ENCODE results near the gene NUDT16L1.

DNA sequence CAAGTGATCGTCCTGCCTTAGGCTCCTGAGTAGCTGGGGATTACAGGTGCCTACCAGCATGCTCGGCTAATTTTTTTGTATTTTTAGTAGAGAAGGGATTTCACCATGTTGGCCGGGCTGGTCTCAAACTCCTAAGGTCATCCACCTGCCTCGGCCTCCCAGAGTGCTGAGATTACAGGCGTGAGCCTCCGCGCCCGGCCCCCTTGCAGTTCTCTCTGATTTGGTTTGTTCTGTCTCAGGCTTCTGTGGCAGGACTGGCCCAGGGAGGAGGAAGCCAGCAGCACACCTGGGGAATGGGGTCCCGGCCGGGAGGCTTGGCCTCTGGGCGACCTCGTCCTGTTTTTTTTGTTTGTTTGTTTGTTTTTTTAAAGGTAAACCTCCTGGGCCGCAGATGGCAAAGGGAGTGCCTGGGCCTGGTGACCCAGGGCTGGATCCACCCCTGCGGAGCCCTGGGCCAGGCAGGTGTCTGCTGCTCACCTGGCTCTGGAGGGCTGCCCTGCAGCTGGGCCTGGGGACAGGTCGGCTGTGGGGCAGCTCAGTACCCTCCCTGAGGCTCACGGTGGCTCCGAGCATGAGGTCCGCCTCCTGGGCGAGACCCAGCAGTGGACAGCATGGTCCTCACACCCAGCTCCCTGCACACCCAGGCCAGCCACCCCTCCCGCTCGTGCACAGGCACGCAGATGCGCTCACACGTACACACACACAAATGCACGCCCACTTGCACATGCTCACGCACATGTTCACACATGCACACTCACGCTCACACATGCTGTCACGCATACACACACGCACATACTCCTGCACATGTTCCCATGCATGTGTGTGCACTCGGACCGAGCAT, 3.3 kb upstream of the NUDT16L1 start:
- TF ChIP-seq, protein P1, sequence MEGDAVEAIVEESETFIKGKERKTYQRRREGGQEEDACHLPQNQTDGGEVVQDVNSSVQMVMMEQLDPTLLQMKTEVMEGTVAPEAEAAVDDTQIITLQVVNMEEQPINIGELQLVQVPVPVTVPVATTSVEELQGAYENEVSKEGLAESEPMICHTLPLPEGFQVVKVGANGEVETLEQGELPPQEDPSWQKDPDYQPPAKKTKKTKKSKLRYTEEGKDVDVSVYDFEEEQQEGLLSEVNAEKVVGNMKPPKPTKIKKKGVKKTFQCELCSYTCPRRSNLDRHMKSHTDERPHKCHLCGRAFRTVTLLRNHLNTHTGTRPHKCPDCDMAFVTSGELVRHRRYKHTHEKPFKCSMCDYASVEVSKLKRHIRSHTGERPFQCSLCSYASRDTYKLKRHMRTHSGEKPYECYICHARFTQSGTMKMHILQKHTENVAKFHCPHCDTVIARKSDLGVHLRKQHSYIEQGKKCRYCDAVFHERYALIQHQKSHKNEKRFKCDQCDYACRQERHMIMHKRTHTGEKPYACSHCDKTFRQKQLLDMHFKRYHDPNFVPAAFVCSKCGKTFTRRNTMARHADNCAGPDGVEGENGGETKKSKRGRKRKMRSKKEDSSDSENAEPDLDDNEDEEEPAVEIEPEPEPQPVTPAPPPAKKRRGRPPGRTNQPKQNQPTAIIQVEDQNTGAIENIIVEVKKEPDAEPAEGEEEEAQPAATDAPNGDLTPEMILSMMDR (IDR thresholded peaks at IDR 0.05): no peak
- no peak for TF ChIP-seq POLR2A (IDR thresholded peaks at IDR 0.05)
- TF ChIP-seq EP300 (IDR thresholded peaks at IDR 0.05; ENCODE audit: low read depth): no peak
- no peak for TF ChIP-seq POLR2AphosphoS5 (IDR thresholded peaks at IDR 0.05)

Measured in transverse colon (tissue), 4 donors.